HG02571 (cell line): ENCODE data around the gene KLHL11.

Source experiments
- ATAC-seq: cut with Tn5 transposase; IDR thresholded peaks from one replicate; pipeline ENCODE4 v1.9.1; 2021; ENCODE audit warnings: mild to moderate bottlenecking, moderate library complexity; ENCODE audit not compliant: unreplicated experiment

The KLHL11 gene

GRCh38 chr17:41811549-41812380 lies 53.5 kb downstream of the KLHL11 start, which contains the start of gene P3H4:
TSS of gene P3H4 (minus strand) at chr17:41811949. CDS start at chr17:41811915, 34 bp downstream.
- ATAC-seq = peak; percentile 64

- ATAC-seq = no peak
Observed at GRCh38 chr17:41810659-41811548, 54.3 kb downstream of the KLHL11 start.

- no peak for ATAC-seq
Observed at GRCh38 chr17:41806685-41807445, 58.4 kb downstream of the KLHL11 start.
